Activated CD8-positive, alpha-beta memory T cell treated with anti-CD3 and anti-CD28 coated beads for 36 hours (primary cell): ENCODE data around the gene PHLPP1. TPM values are rescaled to one million over a fixed set of nuclear protein-coding genes. Genes with fewer than 3 reads are reported as not detected.

Source experiments
- CTCF ChIA-PET: fragments of 350-600 bp; sonication (Branson Sonifier 250); formaldehyde crosslinking; loops from one replicate; lab custom pipeline; 2021; ENCODE audit warnings: antibody characterized with exemption; lab: Charles Lee
- POLR2A ChIA-PET: fragments of 350-600 bp; sonication (Branson Sonifier 250); formaldehyde crosslinking; loops from one replicate; lab custom pipeline; 2021; ENCODE audit warnings: antibody characterized with exemption; lab: Charles Lee
- total RNA-seq, 2 experiments: library from RNA; stranded (reverse); gene quantifications; one replicate each; pipeline ENCODE4 v1.2.3, GENCODE V29; 2021

PHLPP1 gene
- total RNA-seq, 2 experiments from 2014 or later: 13.6 to 14.9 TPM

GRCh38 chr18:62828091-62828640, 112.8 kb downstream of the PHLPP1 start:
- CTCF ChIA-PET: no interaction called here
- POLR2A ChIA-PET: no interaction called here

- CTCF ChIA-PET: no interaction called here
These were observed 113.5 kb downstream of the PHLPP1 start for GRCh38 chr18:62828852-62829251.

GRCh38 chr18:62829936-62830335, 114.6 kb downstream of the PHLPP1 start:
- ChIA-PET CTCF (no interaction called here), POLR2A (no interaction called here)

More at GRCh38 chr18:62828852-62829251, 113.5 kb downstream of the PHLPP1 start:
- POLR2A ChIA-PET: no interaction called here

GRCh38 chr18:62832282-62832681, 116.9 kb downstream of the PHLPP1 start:
- ChIA-PET CTCF (interaction anchor here (1.0 kb wide), 1 partner anchor 33 kb away, joined by 3 read pairs; no protein-coding TSS in a partner anchor), POLR2A (no interaction called here)

GRCh38 chr18:62833494-62833893, 118.2 kb downstream of the PHLPP1 start:
- CTCF ChIA-PET: interaction anchor here (0.6 kb wide), 1 partner anchor 199 kb away, joined by 3 read pairs; no protein-coding TSS in a partner anchor
- POLR2A ChIA-PET: no interaction called here

GRCh38 chr18:62834715-62835114, 119.4 kb downstream of the PHLPP1 start:
- CTCF ChIA-PET: no interaction called here
- POLR2A ChIA-PET: no interaction called here

- CTCF ChIA-PET: no interaction called here
- POLR2A ChIA-PET: no interaction called here
These were observed 121.7 kb downstream of the PHLPP1 start for GRCh38 chr18:62837011-62837410.

GRCh38 chr18:62838475-62839098, 123.2 kb downstream of the PHLPP1 start:
- CTCF ChIA-PET: no interaction called here
- POLR2A ChIA-PET: no interaction called here

GRCh38 chr18:62839874-62840713, 124.8 kb downstream of the PHLPP1 start:
- CTCF ChIA-PET: no interaction called here
- POLR2A ChIA-PET: no interaction called here

- CTCF ChIA-PET: interaction anchor here (0.7 kb wide), 1 partner anchor 438 kb away, joined by 4 read pairs; no protein-coding TSS in a partner anchor
- POLR2A ChIA-PET: no interaction called here
These were observed 126.1 kb downstream of the PHLPP1 start for GRCh38 chr18:62841405-62841804.

- ChIA-PET POLR2A (no interaction called here), CTCF (no interaction called here)
These were observed 127.6 kb downstream of the PHLPP1 start for GRCh38 chr18:62842898-62843297.

- ChIA-PET POLR2A (interaction anchor here (0.6 to 0.7 kb wide), 2 partner anchors 71 to 94 kb away, joined by 3 to 8 read pairs; no protein-coding TSS in a partner anchor), CTCF (no interaction called here)
These were observed 129.7 kb downstream of the PHLPP1 start for GRCh38 chr18:62844850-62845643.

- ChIA-PET CTCF (interaction anchor here (0.7 kb wide), 1 partner anchor 368 kb away, joined by 3 read pairs; no protein-coding TSS in a partner anchor), POLR2A (interaction anchor here (0.6 kb wide), 1 partner anchor 340 kb away, joined by 3 read pairs; no protein-coding TSS in a partner anchor)
These were observed 131.0 kb downstream of the PHLPP1 start for GRCh38 chr18:62846313-62846712.

- ChIA-PET CTCF (no interaction called here), POLR2A (no interaction called here)
These were observed 131.7 kb downstream of the PHLPP1 start for GRCh38 chr18:62847081-62847480.

- ChIA-PET POLR2A (no interaction called here), CTCF (interaction anchor here (0.7 kb wide), 1 partner anchor 9 kb away, joined by 3 read pairs; no protein-coding TSS in a partner anchor)
These were observed 133.6 kb downstream of the PHLPP1 start for GRCh38 chr18:62848946-62849345.

GRCh38 chr18:62850619-62851306, 135.4 kb downstream of the PHLPP1 start:
- CTCF ChIA-PET: no interaction called here

GRCh38 chr18:62852851-62853250, 137.5 kb downstream of the PHLPP1 start:
- ChIA-PET CTCF (no interaction called here), POLR2A (no interaction called here)

More at GRCh38 chr18:62850619-62851306, 135.4 kb downstream of the PHLPP1 start:
- POLR2A ChIA-PET: no interaction called here

GRCh38 chr18:62856294-62856693, 141.0 kb downstream of the PHLPP1 start:
- ChIA-PET POLR2A (no interaction called here), CTCF (no interaction called here)
